ENCODE measurements around the gene CHTF18.

GRCh38 chr16:784431-784830, 4.0 kb upstream of the CHTF18 start:
- TF ChIP-seq POLR2A (IDR thresholded peaks at IDR 0.05): no peak
- TF ChIP-seq EP300 (IDR thresholded peaks at IDR 0.05): no peak
- TF ChIP-seq CTCF (IDR thresholded peaks at IDR 0.05): no peak
